Measurements from ENCODE around the gene C12orf43.

Gene C12orf43

DNA sequence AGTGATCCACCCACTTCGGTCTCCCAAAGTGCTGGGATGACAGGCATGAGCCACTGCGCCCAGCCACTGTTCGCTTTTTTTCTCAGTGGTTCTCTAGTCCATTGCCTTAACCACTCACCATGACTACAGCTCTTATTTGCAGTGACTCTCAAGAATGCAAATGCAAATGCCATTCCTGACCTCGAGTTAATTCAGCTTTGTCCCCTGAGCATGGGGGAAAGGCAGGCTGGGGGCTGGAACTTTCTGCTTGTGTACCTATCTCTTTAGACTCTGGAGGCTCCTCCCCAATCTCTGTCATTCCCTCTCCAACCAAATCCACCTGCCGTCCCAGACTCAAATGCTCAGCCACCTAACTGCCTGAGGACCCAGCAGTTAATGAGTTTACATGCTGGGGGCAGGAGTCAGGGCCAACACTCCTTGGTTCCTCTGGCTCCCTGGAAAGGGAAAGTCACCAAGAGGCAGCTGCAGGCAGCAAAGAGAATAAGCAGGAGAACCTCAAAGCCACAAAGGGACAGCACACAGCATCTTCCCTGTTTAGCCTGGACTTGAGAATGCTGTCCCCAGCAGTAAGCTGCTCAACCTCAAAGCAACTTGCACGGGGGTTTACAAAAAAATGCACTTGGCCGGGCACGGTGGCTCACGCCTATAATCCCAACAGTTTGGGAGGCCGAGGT, 43.3 kb downstream of the C12orf43 start:
- peaks cover 0 to 2% of the 10 kb centered on the region in 2 experiments for H3K4me1 ChIP-seq (ENCODE audit: control insufficient read depth in 1 of 2, insufficient read depth in 1 of 2, low read depth in 1 of 2, low read length in 1 of 2)
- no peak overlapping the region for H3K4me3 ChIP-seq (ENCODE audit: low read depth in 1 of 2, low read length in 1 of 2)
- no peaks in the 10 kb centered on the region for H3K9me3 ChIP-seq
- no peaks in the 10 kb centered on the region for H3K36me3 ChIP-seq
- TF ChIP-seq, protein P1, sequence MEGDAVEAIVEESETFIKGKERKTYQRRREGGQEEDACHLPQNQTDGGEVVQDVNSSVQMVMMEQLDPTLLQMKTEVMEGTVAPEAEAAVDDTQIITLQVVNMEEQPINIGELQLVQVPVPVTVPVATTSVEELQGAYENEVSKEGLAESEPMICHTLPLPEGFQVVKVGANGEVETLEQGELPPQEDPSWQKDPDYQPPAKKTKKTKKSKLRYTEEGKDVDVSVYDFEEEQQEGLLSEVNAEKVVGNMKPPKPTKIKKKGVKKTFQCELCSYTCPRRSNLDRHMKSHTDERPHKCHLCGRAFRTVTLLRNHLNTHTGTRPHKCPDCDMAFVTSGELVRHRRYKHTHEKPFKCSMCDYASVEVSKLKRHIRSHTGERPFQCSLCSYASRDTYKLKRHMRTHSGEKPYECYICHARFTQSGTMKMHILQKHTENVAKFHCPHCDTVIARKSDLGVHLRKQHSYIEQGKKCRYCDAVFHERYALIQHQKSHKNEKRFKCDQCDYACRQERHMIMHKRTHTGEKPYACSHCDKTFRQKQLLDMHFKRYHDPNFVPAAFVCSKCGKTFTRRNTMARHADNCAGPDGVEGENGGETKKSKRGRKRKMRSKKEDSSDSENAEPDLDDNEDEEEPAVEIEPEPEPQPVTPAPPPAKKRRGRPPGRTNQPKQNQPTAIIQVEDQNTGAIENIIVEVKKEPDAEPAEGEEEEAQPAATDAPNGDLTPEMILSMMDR (IDR thresholded peaks at IDR 0.05), result no peak
- H3K27ac ChIP-seq, result no peak overlapping the region
- H3K27me3 ChIP-seq, result no peaks in the 10 kb centered on the region

DNA sequence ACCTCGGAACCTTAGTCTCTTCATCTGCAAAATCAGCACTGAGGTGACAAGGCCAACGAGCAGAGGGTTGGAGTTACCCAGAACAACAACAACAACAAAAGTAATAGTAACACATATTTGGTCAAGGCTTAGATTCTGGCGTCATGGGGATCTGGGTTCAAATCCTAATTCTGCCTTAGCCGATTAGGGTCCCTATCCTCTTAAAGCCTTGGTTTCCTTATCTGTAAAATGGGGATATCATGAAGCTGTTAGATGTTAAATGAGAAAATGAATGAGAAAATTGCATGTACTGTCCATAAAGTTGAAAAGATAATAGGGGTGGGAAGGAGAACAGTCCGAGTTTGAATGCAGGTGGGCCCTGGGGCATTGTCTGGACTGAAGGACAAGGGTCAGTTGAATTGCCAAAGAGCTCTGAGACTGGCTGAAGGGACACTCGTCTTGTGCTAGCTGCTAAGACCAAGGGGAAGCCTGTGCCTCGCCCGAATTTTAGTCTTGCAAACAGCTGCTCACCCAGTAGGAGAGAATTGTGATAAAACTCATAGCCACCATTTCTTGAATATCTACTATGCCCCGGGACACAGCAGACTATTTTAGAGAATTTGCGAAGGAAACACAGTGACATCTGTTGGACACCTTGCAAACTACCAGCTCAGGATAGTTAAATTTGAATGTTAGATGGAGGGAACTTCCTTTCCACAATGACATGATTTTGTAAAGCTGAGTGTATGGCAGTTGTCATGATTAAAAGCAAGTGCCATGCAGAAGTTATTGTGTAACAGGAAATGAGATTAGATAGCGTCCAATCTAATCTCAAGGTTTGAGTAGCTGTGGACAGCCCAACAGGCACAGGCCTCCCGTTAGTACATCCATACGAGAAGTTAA, 44.7 kb downstream of the C12orf43 start:
- no peak overlapping the region for H3K27ac ChIP-seq
- H3K36me3 ChIP-seq, result no peaks in the 10 kb centered on the region
- H3K27me3 ChIP-seq, result no peaks in the 10 kb centered on the region
- no peaks in the 10 kb centered on the region for H3K9me3 ChIP-seq
- H3K4me1 ChIP-seq (ENCODE audit: control insufficient read depth in 1 of 2, insufficient read depth in 1 of 2, low read depth in 1 of 2, low read length in 1 of 2), result peaks cover 0 to 2% of the 10 kb centered on the region in 2 experiments
- no peak overlapping the region for H3K4me3 ChIP-seq (ENCODE audit: low read depth in 1 of 2, low read length in 1 of 2)
- TF ChIP-seq, protein P1 (IDR thresholded peaks at IDR 0.05), result no peak

DNA sequence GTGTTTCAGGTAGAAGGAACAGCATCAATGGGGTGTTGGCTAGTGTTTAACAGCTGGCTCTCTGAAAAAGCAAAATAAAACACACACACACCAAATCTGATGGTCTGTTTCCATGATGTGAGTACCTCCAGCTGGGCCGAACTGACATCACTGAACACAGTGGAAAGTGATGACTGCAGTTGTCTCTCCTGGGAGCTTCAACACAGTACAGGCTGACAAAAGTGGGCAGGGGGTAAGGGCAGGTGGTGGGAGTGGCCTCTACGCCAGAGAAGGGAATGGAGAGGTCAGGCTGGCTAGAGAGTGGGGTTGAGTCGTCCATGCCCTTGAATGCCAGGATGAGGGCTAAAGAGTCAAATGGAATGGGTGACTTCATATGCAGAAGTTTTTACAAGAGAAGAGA, 46.0 kb downstream of the C12orf43 start:
- no peak overlapping the region for H3K4me3 ChIP-seq (ENCODE audit: low read depth in 1 of 2, low read length in 1 of 2)
- H3K27me3 ChIP-seq, result no peaks in the 10 kb centered on the region
- H3K27ac ChIP-seq, result no peak overlapping the region
- H3K9me3 ChIP-seq, result no peaks in the 10 kb centered on the region
- no peaks in the 10 kb centered on the region for H3K36me3 ChIP-seq
- TF ChIP-seq, protein P1 (IDR thresholded peaks at IDR 0.05), result no peak
- peaks cover 0 to 2% of the 10 kb centered on the region in 2 experiments for H3K4me1 ChIP-seq (ENCODE audit: control insufficient read depth in 1 of 2, insufficient read depth in 1 of 2, low read depth in 1 of 2, low read length in 1 of 2)

DNA sequence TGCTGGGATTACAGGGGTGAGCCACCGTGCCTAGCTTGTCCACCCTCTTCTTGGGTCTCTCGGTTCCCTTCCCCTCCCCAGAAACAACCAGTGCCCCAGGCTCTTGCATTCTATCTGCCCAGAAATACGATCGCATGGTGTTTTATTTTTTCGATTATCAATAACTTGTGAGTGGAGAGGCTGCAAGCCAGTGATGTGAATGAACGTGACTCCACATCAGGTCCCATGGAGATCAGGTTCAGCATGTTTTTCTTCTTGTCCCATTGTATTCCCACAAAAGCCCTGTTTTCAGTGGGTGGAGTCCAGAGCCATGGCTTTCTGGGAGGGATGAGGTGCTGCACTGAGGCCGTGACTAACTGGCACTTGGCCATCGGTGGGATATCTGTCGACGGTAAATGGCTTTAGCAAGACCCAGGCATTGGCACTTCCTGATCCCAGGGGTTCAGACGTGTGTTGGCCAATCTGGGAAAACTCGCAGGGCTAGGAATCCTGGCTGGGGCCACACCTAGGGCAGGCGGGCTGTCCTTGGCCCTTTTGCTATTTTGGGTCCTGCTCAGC, 50.7 kb downstream of the C12orf43 start:
- H3K36me3 ChIP-seq, result no peaks in the 10 kb centered on the region
- no peak overlapping the region for H3K27ac ChIP-seq
- TF ChIP-seq, protein P1 (IDR thresholded peaks at IDR 0.05), result no peak
- H3K4me3 ChIP-seq (ENCODE audit: low read depth in 1 of 2, low read length in 1 of 2), result no peak overlapping the region
- H3K27me3 ChIP-seq, result no peaks in the 10 kb centered on the region
- H3K9me3 ChIP-seq, result no peaks in the 10 kb centered on the region
- H3K4me1 ChIP-seq (ENCODE audit: control insufficient read depth in 1 of 2, insufficient read depth in 1 of 2, low read depth in 1 of 2, low read length in 1 of 2), result no peaks in the 10 kb centered on the region

DNA sequence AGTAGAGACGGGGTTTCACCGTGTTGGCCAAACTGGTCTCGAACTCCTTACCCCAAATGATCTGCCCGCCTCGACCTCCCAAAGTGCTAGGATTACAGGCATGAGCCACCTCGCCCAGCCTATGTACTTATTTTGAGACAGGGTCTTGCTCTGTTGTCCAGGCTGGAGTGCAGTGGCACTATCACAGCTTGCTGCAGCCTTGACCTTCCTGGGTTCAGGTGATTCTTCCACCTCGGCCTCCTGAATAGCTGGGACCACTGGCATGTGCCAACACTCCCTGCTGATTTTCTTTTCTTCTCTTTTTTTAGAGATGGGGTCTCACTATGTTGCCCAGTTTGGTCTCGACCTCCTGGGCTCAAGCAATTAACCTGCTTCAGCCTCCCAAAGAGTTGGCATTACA, 52.0 kb downstream of the C12orf43 start:
- Histone ChIP-seq H3K4me3 (ENCODE audit: low read depth in 1 of 2, low read length in 1 of 2) (no peak overlapping the region), H3K27ac (no peak overlapping the region), H3K36me3 (no peaks in the 10 kb centered on the region), H3K27me3 (no peaks in the 10 kb centered on the region), H3K4me1 (ENCODE audit: control insufficient read depth in 1 of 2, insufficient read depth in 1 of 2, low read depth in 1 of 2, low read length in 1 of 2) (no peaks in the 10 kb centered on the region), H3K9me3 (no peaks in the 10 kb centered on the region)
- TF ChIP-seq, protein P1 (IDR thresholded peaks at IDR 0.05), result no peak
